Naive thymus-derived CD8-positive, alpha-beta T cell (primary cell): ENCODE results near the gene WWP2. TPM values are rescaled to one million over a fixed set of nuclear protein-coding genes. Genes with fewer than 3 reads are reported as not detected.
A peak's percentile ranks its signal among the peaks of the same experiment; 100 is the strongest.

Source experiments
- ATAC-seq, 2 donors: fragments of 150-1000 bp; cut with Tn5 transposase in 1 of 2; sonication (Bioruptor Pico), chemical (Tn5 transposase) in 1 of 2; 1 replicate in 1 of 2; 2 replicates in 1 of 2; pipeline ENCODE4 v1.10.0; 2021; ENCODE audit warnings: mild to moderate bottlenecking in 2 of 2, moderate library complexity in 2 of 2
- POLR2A ChIA-PET: fragments of 350-600 bp; sonication (Branson Sonifier 250); formaldehyde crosslinking; loops from one replicate; lab custom pipeline; 2021; ENCODE audit warnings: antibody characterized with exemption; lab: Charles Lee
- DNase-seq, 10 donors: peaks; one replicate each; pipeline versions ENCODE4 v3.0.0 to v3.0.0-alpha.2; 2020 to 2022
- H3K27ac Mint-ChIP-seq, 10 donors: one replicate each; pipeline ENCODE4 v1.8.0; 2020 to 2022; ENCODE audit warnings: mild to moderate bottlenecking in 10 of 10, mixed read lengths in 10 of 10, moderate library complexity in 4 of 10, inconsistent platforms in 1 of 10
- H3K27me3 Mint-ChIP-seq, 5 donors: one replicate each; pipeline ENCODE4 v1.8.0; 2021 to 2022; ENCODE audit warnings: mixed read lengths in 5 of 5
- H3K36me3 Mint-ChIP-seq, 3 donors: one replicate each; pipeline ENCODE4 v1.8.0; 2020 to 2022; ENCODE audit warnings: mixed read lengths in 3 of 3, mild to moderate bottlenecking in 2 of 3, inconsistent platforms in 1 of 3
- H3K4me1 Mint-ChIP-seq, 4 donors: one replicate each; pipeline ENCODE4 v1.8.0; 2021 to 2022; ENCODE audit warnings: mixed read lengths in 4 of 4
- H3K4me3 Mint-ChIP-seq, 10 donors: one replicate each; pipeline ENCODE4 v1.8.0; 2020 to 2022; ENCODE audit warnings: mild to moderate bottlenecking in 10 of 10, mixed read lengths in 10 of 10, moderate library complexity in 6 of 10, inconsistent platforms in 1 of 10
- H3K9me3 Mint-ChIP-seq, 9 donors: one replicate each; pipeline ENCODE4 v1.8.0; 2020 to 2022; ENCODE audit warnings: mixed read lengths in 9 of 9, mild to moderate bottlenecking in 3 of 9, inconsistent platforms in 1 of 9, moderate library complexity in 1 of 9
- polyA plus RNA-seq, 3 donors: library from polyadenylated mRNA; unstranded; fragments of 300-500 nt; fragmentation: Illumina TruSeq; gene quantifications; one replicate each; pipeline ENCODE4 v1.2.3, GENCODE V29; 2021
- total RNA-seq, 8 experiments: library from RNA in 2 of 8; stranded (reverse) in 2 of 8; gene quantifications; one replicate each; pipeline ENCODE4 v1.2.3 and lab custom pipeline; 2021 to 2026

WWP2 gene
- total and polyA plus RNA-seq, 5 experiments from 2014 or later: 27.0 to 63.3 (median 39.5) TPM

DNA sequence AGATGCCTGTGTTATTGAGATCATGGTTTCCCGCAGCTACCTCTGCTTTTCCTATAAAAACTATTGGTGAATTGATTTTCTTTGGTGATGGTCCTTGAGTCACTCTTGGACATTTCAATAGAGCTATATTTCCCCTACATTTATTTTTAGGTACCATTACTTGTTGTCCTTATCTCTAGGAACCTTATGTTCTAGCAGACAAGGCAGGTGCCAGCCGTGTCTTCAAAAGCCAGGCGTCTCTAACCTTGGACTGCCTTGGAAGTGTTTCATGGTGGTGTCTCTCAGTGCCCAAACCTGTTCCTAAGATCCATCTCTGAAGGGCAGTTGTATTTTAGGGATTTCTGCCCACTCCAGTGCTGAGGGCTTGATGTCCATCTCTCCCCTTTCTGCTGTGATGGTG lies 111.7 kb downstream of the WWP2 start:
- peaks cover 0 to 1% (median 0%) of the 10 kb centered on the region in 4 donors for H3K4me1 Mint-ChIP-seq
- H3K4me3 Mint-ChIP-seq: no peak overlapping the region
- POLR2A ChIA-PET: no interaction called here
- peaks cover 22 to 87% (median 49%) of the 10 kb centered on the region in 3 donors for H3K36me3 Mint-ChIP-seq
- peaks cover 0 to 3% (median 0%) of the 10 kb centered on the region in 9 donors for H3K9me3 Mint-ChIP-seq
- ATAC-seq (no peak), DNase-seq (no peak)
- H3K27me3 Mint-ChIP-seq: no peaks in the 10 kb centered on the region
- H3K27ac Mint-ChIP-seq: peak overlapping the region in 1 of 10 donors; percentile 25

- peaks cover 0 to 1% (median 0%) of the 10 kb centered on the region in 4 donors for H3K4me1 Mint-ChIP-seq
- DNase-seq (no peak), ATAC-seq (no peak)
- H3K27ac Mint-ChIP-seq: no peak overlapping the region
- peaks cover 26 to 92% (median 53%) of the 10 kb centered on the region in 3 donors for H3K36me3 Mint-ChIP-seq
- H3K9me3 Mint-ChIP-seq: peaks cover 0 to 3% (median 0%) of the 10 kb centered on the region in 9 donors
- no peaks in the 10 kb centered on the region for H3K27me3 Mint-ChIP-seq
- no peak overlapping the region for H3K4me3 Mint-ChIP-seq
- POLR2A ChIA-PET: no interaction called here
Measured at GRCh38 chr16:69874271-69874670, 112.1 kb downstream of the WWP2 start.

DNA sequence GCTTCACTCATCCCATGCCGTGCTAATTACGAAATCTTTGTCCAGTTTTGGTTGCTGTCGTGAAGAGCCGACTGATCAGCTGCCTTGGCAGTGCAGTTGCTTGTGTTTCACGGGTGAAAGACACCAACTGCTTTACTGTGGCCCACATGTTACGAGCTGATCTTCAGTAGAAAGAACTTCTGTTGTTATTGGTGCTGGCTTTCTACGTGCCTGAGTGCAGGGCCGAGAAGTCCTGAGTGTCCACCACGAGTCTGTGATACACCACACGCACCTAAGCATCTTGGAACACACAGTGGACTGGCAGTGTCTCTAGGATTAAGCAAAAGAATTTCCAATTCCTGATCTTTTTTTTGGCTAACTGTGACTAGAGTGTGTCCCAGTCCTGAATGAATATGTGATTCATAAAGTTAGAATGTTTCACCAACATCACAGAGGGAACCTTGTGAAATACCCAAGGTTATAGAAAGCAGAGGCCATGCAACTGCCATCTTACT lies 118.6 kb downstream of the WWP2 start:
- Mint-ChIP-seq H3K4me1 (peaks cover 0 to 5% (median 1%) of the 10 kb centered on the region in 4 donors), H3K4me3 (no peak overlapping the region), H3K36me3 (peaks cover 23 to 65% (median 60%) of the 10 kb centered on the region in 3 donors), H3K27me3 (no peaks in the 10 kb centered on the region), H3K9me3 (peaks cover 0 to 3% (median 0%) of the 10 kb centered on the region in 9 donors), H3K27ac (peak overlapping the region in 1 of 10 donors; percentile 11)
- POLR2A ChIA-PET: no interaction called here
- DNase-seq (no peak), ATAC-seq (no peak)

DNA sequence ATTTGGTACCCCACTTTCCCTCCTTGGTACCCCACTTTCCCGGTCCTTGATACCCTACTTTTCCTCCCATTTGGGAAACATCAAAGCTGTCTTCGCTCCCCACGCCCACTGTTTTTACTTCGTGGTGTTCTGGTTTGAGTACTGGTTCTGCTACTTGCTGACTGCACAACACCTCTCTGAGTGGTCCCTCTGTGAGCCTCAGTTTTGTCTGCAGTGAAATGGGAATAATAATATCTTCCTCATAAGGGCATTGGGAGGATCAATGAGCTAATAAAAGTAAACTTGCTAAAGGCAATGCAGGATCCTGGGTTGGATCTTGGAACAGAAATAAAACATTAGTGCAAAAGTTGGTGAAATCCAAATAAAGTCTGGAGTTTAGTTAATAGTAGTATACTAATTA lies 119.0 kb downstream of the WWP2 start:
- DNase-seq (no peak), ATAC-seq (no peak)
- H3K4me3 Mint-ChIP-seq: no peak overlapping the region
- H3K27ac Mint-ChIP-seq: no peak overlapping the region
- peaks cover 0 to 3% (median 0%) of the 10 kb centered on the region in 9 donors for H3K9me3 Mint-ChIP-seq
- no peaks in the 10 kb centered on the region for H3K27me3 Mint-ChIP-seq
- H3K36me3 Mint-ChIP-seq: peaks cover 22 to 61% (median 60%) of the 10 kb centered on the region in 3 donors
- peaks cover 0 to 6% (median 2%) of the 10 kb centered on the region in 4 donors for H3K4me1 Mint-ChIP-seq
- POLR2A ChIA-PET: no interaction called here

DNA sequence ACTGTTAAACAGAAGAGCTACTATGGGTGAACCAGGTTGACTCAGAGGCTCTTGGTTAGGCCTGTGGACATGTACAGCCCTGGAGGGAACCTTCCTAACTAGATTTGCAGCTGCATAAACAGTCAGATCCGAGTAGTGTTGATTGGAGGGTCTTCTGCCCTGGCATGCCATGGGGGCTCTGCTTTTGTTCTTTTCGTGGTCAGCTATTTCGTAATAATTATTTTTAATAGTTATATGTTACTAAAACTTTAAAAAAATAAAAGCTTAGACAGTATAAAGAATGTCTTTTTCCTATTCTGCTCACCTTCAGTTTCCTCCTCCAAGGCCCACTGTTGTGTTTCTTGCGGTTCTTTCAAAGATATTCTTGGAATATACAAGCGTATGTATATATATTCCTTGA lies 121.6 kb downstream of the WWP2 start:
- H3K9me3 Mint-ChIP-seq: no peaks in the 10 kb centered on the region
- no peaks in the 10 kb centered on the region for H3K27me3 Mint-ChIP-seq
- ATAC-seq (no peak), DNase-seq (no peak)
- POLR2A ChIA-PET: no interaction called here
- peaks cover 10 to 54% (median 47%) of the 10 kb centered on the region in 3 donors for H3K36me3 Mint-ChIP-seq
- peaks cover 0 to 6% (median 2%) of the 10 kb centered on the region in 4 donors for H3K4me1 Mint-ChIP-seq
- no peak overlapping the region for H3K27ac Mint-ChIP-seq
- no peak overlapping the region for H3K4me3 Mint-ChIP-seq

- H3K4me3 Mint-ChIP-seq: no peak overlapping the region
- POLR2A ChIA-PET: no interaction called here
- DNase-seq (no peak), ATAC-seq (no peak)
- no peaks in the 10 kb centered on the region for H3K27me3 Mint-ChIP-seq
- H3K9me3 Mint-ChIP-seq: no peaks in the 10 kb centered on the region
- H3K36me3 Mint-ChIP-seq: peaks cover 4 to 55% (median 39%) of the 10 kb centered on the region in 3 donors
- H3K27ac Mint-ChIP-seq: peak overlapping the region in 2 of 10 donors; percentile 1 to 56
- H3K4me1 Mint-ChIP-seq: peaks cover 0 to 6% (median 2%) of the 10 kb centered on the region in 4 donors
Measured at GRCh38 chr16:69885722-69886121, 123.6 kb downstream of the WWP2 start.

- ATAC-seq: no peak
- peaks cover 4 to 56% (median 39%) of the 10 kb centered on the region in 3 donors for H3K36me3 Mint-ChIP-seq
- H3K4me1 Mint-ChIP-seq: peaks cover 0 to 6% (median 2%) of the 10 kb centered on the region in 4 donors
- POLR2A ChIA-PET: no interaction called here
- H3K4me3 Mint-ChIP-seq: no peak overlapping the region
- H3K27ac Mint-ChIP-seq: no peak overlapping the region
- no peak for DNase-seq
- H3K27me3 Mint-ChIP-seq: no peaks in the 10 kb centered on the region
- H3K9me3 Mint-ChIP-seq: no peaks in the 10 kb centered on the region
Measured at GRCh38 chr16:69886726-69887125, 124.6 kb downstream of the WWP2 start.

DNA sequence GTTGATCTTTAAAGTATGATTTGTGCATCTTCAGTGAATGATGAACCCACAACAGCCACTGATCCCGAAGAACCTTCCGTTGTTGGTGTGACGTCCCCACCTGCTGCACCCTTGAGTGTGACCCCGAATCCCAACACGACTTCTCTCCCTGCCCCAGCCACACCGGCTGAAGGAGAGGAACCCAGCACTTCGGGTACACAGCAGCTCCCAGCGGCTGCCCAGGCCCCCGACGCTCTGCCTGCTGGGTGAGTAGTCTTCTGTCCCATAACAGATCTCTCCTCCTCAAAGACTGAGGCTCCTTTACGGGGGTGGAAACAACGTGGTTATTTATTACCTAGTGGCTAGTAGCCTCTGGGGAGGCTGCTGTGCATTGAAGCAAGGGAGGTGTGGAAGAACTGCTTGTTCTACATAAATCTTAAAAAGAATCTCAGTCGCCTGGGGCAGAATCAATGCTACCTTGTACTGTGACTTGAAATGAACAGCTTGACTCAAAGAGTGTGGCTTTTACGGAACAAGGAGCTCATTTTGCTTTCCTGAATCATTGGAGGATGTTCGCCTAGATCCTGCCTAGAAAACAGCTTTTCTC lies 126.0 kb downstream of the WWP2 start:
- no peak for DNase-seq
- peak overlapping the region in 2 of 10 donors; percentile 19 to 41 for H3K27ac Mint-ChIP-seq
- peaks cover 0 to 3% (median 2%) of the 10 kb centered on the region in 4 donors for H3K4me1 Mint-ChIP-seq
- POLR2A ChIA-PET: interaction anchor here (0.6 kb wide), 1 partner anchor 16 kb away, joined by 5 read pairs; no protein-coding TSS in a partner anchor
- peaks cover 0 to 55% (median 32%) of the 10 kb centered on the region in 3 donors for H3K36me3 Mint-ChIP-seq
- no peaks in the 10 kb centered on the region for H3K27me3 Mint-ChIP-seq
- no peaks in the 10 kb centered on the region for H3K9me3 Mint-ChIP-seq
- H3K4me3 Mint-ChIP-seq: no peak overlapping the region
- no peak for ATAC-seq

GRCh38 chr16:69889295-69889964 lies 127.3 kb downstream of the WWP2 start:
- POLR2A ChIA-PET: no interaction called here
- Mint-ChIP-seq H3K4me3 (no peak overlapping the region), H3K27ac (peak overlapping the region in 2 of 10 donors; percentile 26 to 35), H3K9me3 (no peaks in the 10 kb centered on the region), H3K27me3 (no peaks in the 10 kb centered on the region), H3K36me3 (peaks cover 0 to 58% (median 24%) of the 10 kb centered on the region in 3 donors), H3K4me1 (peaks cover 0 to 3% (median 2%) of the 10 kb centered on the region in 4 donors)
- DNase-seq (no peak), ATAC-seq (no peak)

- no peaks in the 10 kb centered on the region for H3K9me3 Mint-ChIP-seq
- ATAC-seq: no peak
- peaks cover 0 to 61% (median 27%) of the 10 kb centered on the region in 3 donors for H3K36me3 Mint-ChIP-seq
- H3K4me3 Mint-ChIP-seq: no peak overlapping the region
- no peak overlapping the region for H3K27ac Mint-ChIP-seq
- H3K4me1 Mint-ChIP-seq: peaks cover 0 to 3% (median 2%) of the 10 kb centered on the region in 4 donors
- no peaks in the 10 kb centered on the region for H3K27me3 Mint-ChIP-seq
- DNase-seq: no peak
- POLR2A ChIA-PET: no interaction called here
Measured at GRCh38 chr16:69890114-69890891, 128.2 kb downstream of the WWP2 start.

GRCh38 chr16:69890892-69891282 lies 128.8 kb downstream of the WWP2 start:
- Mint-ChIP-seq H3K4me3 (no peak overlapping the region), H3K36me3 (peaks cover 0 to 63% (median 22%) of the 10 kb centered on the region in 3 donors), H3K27ac (no peak overlapping the region), H3K27me3 (no peaks in the 10 kb centered on the region), H3K9me3 (no peaks in the 10 kb centered on the region), H3K4me1 (peaks cover 0 to 1% (median 0%) of the 10 kb centered on the region in 4 donors)
- DNase-seq (no peak), ATAC-seq (no peak)
- POLR2A ChIA-PET: no interaction called here

GRCh38 chr16:69892378-69892777 lies 130.2 kb downstream of the WWP2 start:
- H3K4me1 Mint-ChIP-seq: peaks cover 0 to 1% (median 0%) of the 10 kb centered on the region in 4 donors
- no peak for DNase-seq
- H3K27ac Mint-ChIP-seq: peak overlapping the region in 4 of 10 donors; percentile 31 to 61 (median 42)
- no peaks in the 10 kb centered on the region for H3K9me3 Mint-ChIP-seq
- no peak for ATAC-seq
- H3K36me3 Mint-ChIP-seq: peaks cover 0 to 75% (median 22%) of the 10 kb centered on the region in 3 donors
- H3K27me3 Mint-ChIP-seq: no peaks in the 10 kb centered on the region
- no peak overlapping the region for H3K4me3 Mint-ChIP-seq
- POLR2A ChIA-PET: no interaction called here
